PC-9 (cell line): ENCODE results near the gene TSPAN3.

Source experiments
- EZH2 ChIP-seq: fragments of 200-600 bp; sonication (generic); IDR thresholded peaks from 2 replicates; pipeline ENCODE4 v1.8.0; 2017; ENCODE audit warnings: antibody characterized with exemption, low read depth
- TF ChIP-seq, protein P1 (sequence below): fragments of 200-600 bp; sonication (generic); conservative IDR thresholded peaks from 2 replicates; pipeline ENCODE4 v1.6.1; 2017; ENCODE audit warnings: mixed run types, antibody characterized with exemption, mild to moderate bottlenecking, moderate library complexity

DNA sequence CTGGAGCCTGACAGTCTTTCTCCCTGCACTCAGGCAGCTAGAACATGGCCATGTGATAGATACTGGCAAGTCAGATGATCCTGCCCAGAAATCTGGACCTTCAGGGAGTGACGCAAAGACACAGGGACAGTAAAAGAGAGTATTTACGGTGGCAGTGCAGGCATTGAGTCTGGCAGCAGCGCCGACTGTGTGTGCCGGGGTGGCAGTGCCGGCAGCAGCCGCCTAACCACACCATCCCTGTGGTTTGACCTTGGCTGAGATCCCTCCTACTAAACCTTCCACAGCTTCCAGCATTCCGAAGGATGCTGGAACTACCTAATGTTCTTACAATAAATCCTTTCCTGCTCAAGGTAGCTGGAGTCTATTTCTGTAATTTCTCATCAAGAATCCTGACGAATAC lies 4.6 kb upstream of the TSPAN3 start:
- TF ChIP-seq, protein P1, sequence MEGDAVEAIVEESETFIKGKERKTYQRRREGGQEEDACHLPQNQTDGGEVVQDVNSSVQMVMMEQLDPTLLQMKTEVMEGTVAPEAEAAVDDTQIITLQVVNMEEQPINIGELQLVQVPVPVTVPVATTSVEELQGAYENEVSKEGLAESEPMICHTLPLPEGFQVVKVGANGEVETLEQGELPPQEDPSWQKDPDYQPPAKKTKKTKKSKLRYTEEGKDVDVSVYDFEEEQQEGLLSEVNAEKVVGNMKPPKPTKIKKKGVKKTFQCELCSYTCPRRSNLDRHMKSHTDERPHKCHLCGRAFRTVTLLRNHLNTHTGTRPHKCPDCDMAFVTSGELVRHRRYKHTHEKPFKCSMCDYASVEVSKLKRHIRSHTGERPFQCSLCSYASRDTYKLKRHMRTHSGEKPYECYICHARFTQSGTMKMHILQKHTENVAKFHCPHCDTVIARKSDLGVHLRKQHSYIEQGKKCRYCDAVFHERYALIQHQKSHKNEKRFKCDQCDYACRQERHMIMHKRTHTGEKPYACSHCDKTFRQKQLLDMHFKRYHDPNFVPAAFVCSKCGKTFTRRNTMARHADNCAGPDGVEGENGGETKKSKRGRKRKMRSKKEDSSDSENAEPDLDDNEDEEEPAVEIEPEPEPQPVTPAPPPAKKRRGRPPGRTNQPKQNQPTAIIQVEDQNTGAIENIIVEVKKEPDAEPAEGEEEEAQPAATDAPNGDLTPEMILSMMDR: no peak
- no peak for TF ChIP-seq EZH2
